GM21786 (cell line): ENCODE data around the gene POLR2B.
"Not testable (repeated sequence)": the region's sequence is repeated elsewhere in the genome, so short reads cannot be mapped to it uniquely, and the experiment has no call there.

Source experiments
- ATAC-seq: cut with Tn5 transposase; IDR thresholded peaks from one replicate; pipeline ENCODE4 v1.9.1; 2021; ENCODE audit not compliant: unreplicated experiment

The POLR2B gene

GRCh38 chr4:56978750-56979303 lies at the start of gene POLR2B:
TSS of gene POLR2B (plus strand) at chr4:56978896. CDS start at chr4:56978986, 90 bp downstream.
- ATAC-seq = peak; percentile 53

- ATAC-seq = no peak
Observed at GRCh38 chr4:56930638-56931037, 48.1 kb upstream of the POLR2B start.

GRCh38 chr4:56931924-56932323 lies 46.8 kb upstream of the POLR2B start:
- ATAC-seq = no peak

- no peak for ATAC-seq
Observed at GRCh38 chr4:56937262-56937661, 41.4 kb upstream of the POLR2B start.

GRCh38 chr4:56939826-56940225 lies 38.9 kb upstream of the POLR2B start:
- ATAC-seq = not testable (repeated sequence)

GRCh38 chr4:56940403-56940802 lies 38.3 kb upstream of the POLR2B start:
- no peak for ATAC-seq

GRCh38 chr4:56940971-56941370 lies 37.7 kb upstream of the POLR2B start:
- ATAC-seq = no peak

- no peak for ATAC-seq
Observed at GRCh38 chr4:56941403-56941802, 37.3 kb upstream of the POLR2B start.

GRCh38 chr4:56953680-56954520 lies 24.8 kb upstream of the POLR2B start:
- ATAC-seq = no peak

GRCh38 chr4:56958111-56958517 lies 20.6 kb upstream of the POLR2B start:
- ATAC-seq = no peak

GRCh38 chr4:56959100-56959499 lies 19.6 kb upstream of the POLR2B start:
- no peak for ATAC-seq

GRCh38 chr4:56961107-56961500 lies 17.6 kb upstream of the POLR2B start:
- no peak for ATAC-seq

- ATAC-seq = no peak
Observed at GRCh38 chr4:56971383-56971782, 7.3 kb upstream of the POLR2B start.

- no peak for ATAC-seq
Observed at GRCh38 chr4:56972389-56972788, 6.3 kb upstream of the POLR2B start.

GRCh38 chr4:56972809-56973208 lies 5.9 kb upstream of the POLR2B start:
- ATAC-seq = no peak

GRCh38 chr4:56973336-56973735 lies 5.4 kb upstream of the POLR2B start:
- ATAC-seq = no peak

- no peak for ATAC-seq
Observed at GRCh38 chr4:56976283-56976836, 2.3 kb upstream of the POLR2B start.

GRCh38 chr4:56976837-56977320 lies 1.8 kb upstream of the POLR2B start:
- ATAC-seq = peak; percentile 23

- ATAC-seq = peak; percentile 81
Observed at GRCh38 chr4:56977321-56978012, 1.2 kb upstream of the POLR2B start, which contains the start of gene NOA1. TSS of gene NOA1 (minus strand) at chr4:56977606. CDS start at chr4:56977585, 21 bp downstream.

- no peak for ATAC-seq
Observed at GRCh38 chr4:56979421-56980072, 851 bp downstream of the POLR2B start.

- ATAC-seq = no peak
Observed at GRCh38 chr4:56981795-56982201, 3.1 kb downstream of the POLR2B start.
